Thyroid gland (tissue), 4 donors: Measurements from ENCODE around the gene TBRG4.

Experiments
- CTCF ChIP-seq, 6 experiments: fragments of 200-600 bp in 3 of 6; fragments of 450-650 bp in 3 of 6; sonication (generic) in 3 of 6; IDR thresholded peaks; one replicate each; pipeline ENCODE4 v1.5.1; 2016 to 2019; ENCODE audit warnings: antibody characterized with exemption in 6 of 6, mild to moderate bottlenecking in 2 of 6, inconsistent platforms in 1 of 6, moderate library complexity in 1 of 6
- POLR2A ChIP-seq, 2 donors: fragments of 450-650 bp; IDR thresholded peaks; one replicate each; pipeline ENCODE4 v1.6.1; 2017; ENCODE audit warnings: antibody characterized with exemption in 2 of 2, mild to moderate bottlenecking in 2 of 2, moderate library complexity in 1 of 2

GRCh38 chr7:45073031-45073785, 38.3 kb downstream of the TBRG4 start:
- TF ChIP-seq CTCF (IDR thresholded peaks at IDR 0.05), result no peak
- no peak for TF ChIP-seq POLR2A (IDR thresholded peaks at IDR 0.05)
